ENCODE data around the gene ZNF213. TPM values are rescaled to one million over a fixed set of nuclear protein-coding genes. Genes with fewer than 3 reads are reported as not detected.
"Not testable (repeated sequence)": the region's sequence is repeated elsewhere in the genome, so short reads cannot be mapped to it uniquely, and the experiment has no call there.

The ZNF213 gene
- total RNA-seq, 1 donor from 2014 or later, result 10.2 TPM

DNA sequence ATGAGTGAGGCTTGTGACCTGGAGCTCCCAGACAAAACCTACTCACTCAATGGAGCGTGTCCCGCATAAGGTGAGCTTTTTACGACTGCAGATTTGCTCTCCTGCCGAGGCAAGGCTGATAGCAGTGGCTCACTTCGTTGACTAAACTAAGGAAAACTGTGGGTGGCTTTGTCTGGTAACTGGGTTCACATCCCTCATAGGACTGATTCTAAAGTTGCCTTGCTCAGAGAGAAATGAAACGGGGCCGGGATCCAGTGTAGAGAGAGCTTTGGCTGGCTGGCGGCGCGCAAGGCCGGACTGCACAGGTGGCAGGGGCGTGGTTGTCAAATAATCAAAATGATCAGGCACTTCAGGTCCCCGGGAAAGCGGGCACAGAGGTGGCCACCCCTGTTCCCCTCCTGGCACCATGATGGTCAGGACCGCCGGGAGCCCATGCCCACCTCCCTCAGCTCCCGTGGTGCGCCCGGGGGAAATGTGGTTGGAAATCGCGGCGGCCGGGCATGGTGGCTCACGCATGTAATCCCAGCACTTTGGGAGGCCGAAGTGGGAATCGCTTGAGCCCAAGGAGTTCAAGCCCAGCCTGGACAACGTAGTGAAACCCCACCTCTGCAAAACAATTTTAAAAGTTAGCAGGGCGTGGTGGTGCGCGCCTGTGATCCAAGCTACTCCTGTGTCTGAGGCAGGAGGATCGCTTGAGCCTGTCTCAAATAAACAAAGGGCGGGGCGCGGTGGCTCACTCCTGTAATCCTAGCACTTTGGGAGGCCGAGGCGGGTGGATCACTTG lies 26.6 kb downstream of the ZNF213 start:
- ATAC-seq (no peak), DNase-seq (peak; percentile 30)
- no peak overlapping the region for H3K27ac ChIP-seq
- H3K4me3 ChIP-seq, result no peak overlapping the region
- no peaks in the 10 kb centered on the region for H3K36me3 ChIP-seq
- peaks cover 11% of the 10 kb centered on the region for H3K4me1 ChIP-seq
- H3K27me3 ChIP-seq (ENCODE audit: low read depth), result no peaks in the 10 kb centered on the region
- TF ChIP-seq CTCF (IDR thresholded peaks at IDR 0.05), result no peak
- intact Hi-C loops (cut with DNase I), result no loop called here
- H3K9me3 ChIP-seq, result no peaks in the 10 kb centered on the region

DNA sequence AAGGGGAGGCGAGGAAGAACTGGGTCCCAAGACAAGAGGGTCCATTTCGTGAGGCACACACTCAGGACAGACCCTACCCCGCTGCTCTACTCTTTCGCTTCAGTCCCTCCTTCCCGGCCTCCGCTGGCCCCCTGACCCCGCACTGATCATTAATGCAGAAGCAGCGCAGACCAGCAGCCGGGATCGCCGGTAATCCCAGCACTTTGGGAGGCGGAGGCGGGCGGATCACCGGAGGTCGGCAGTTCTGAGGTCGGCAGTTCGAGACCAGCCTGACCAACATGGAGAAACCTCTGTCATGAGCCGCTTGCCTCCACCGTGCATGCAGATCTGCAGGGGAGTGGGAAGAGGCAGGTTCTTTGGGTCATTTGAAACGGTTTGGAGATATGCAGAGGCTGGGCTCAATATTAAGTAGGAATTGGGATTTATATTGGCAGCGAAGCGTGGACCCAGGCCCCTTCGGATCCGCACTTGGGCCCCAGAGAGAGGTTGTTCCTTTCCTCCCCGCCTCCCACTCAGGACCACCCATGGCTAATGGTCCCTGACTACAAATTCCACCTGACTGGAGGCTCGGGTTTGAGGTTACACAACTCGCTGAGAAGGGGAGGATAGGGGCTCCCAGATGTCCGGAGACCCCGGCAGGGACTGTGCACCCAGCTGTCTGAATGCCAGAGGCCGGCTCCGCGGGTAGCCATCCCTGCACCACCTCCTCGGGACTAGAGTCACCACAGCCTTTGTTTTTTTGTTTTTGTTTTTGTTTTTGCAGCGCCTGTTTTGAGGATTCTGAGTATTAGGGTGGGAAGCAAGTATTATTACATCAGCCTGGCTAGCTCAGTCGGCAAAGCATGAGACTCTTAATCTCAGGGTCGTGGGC lies 29.5 kb downstream of the ZNF213 start:
- peak; percentile 37 for DNase-seq
- H3K27ac ChIP-seq, result no peak overlapping the region
- ATAC-seq, result no peak
- H3K36me3 ChIP-seq, result no peaks in the 10 kb centered on the region
- H3K27me3 ChIP-seq (ENCODE audit: low read depth), result peaks cover 19% of the 10 kb centered on the region
- H3K4me3 ChIP-seq, result no peak overlapping the region
- intact Hi-C loops (cut with DNase I), result no loop called here
- no peaks in the 10 kb centered on the region for H3K9me3 ChIP-seq
- peaks cover 11% of the 10 kb centered on the region for H3K4me1 ChIP-seq
- TF ChIP-seq CTCF (IDR thresholded peaks at IDR 0.05), result no peak

DNA sequence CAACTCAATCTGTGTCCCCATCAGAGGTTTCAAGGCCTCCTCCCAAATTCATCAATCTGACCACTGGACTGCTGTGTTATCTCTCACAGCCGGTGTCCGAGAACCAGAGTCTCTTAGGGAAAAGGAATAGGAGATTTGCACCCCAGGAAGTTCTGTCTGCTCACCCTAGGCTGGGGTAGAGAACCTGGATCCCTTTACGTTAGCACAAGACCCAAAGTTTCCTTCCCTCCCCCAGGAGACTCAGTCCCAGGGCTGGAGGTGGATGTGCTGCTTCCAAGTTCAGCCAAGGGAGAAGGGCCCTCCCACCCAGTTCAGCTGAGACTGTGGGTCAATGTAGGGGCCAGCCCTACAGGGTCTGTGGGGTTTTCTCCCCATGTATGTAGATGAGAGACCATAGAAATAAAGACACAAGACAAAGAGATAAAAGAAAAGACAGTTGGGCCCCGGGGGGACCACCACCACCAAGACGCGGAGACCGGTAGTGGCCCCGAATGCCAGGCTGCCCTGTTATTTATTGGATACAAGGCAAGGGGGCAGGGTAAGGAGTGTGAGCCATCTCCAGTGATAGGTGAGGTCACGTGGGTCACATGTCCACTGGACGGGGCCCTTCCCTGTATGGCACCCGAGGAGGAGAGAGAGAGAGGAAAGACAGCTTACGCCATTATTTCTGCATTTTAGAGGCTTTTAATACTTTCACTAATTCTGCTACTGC lies 30.4 kb downstream of the ZNF213 start:
- Histone ChIP-seq H3K36me3 (no peaks in the 10 kb centered on the region), H3K9me3 (no peaks in the 10 kb centered on the region), H3K4me3 (peak overlapping the region; percentile 28), H3K27ac (no peak overlapping the region), H3K27me3 (ENCODE audit: low read depth) (peaks cover 28% of the 10 kb centered on the region), H3K4me1 (peaks cover 8% of the 10 kb centered on the region)
- no peak for TF ChIP-seq CTCF (IDR thresholded peaks at IDR 0.05)
- DNase-seq (peak; percentile 30), ATAC-seq (peak in 1 of 2 donors; percentile 13)
- intact Hi-C loops (cut with DNase I), result no loop called here

GRCh38 chr16:3166505-3166886 lies 31.7 kb downstream of the ZNF213 start:
- DNase-seq (no peak), ATAC-seq (no peak)
- no peak overlapping the region for H3K4me3 ChIP-seq
- peaks cover 41% of the 10 kb centered on the region for H3K27me3 ChIP-seq (ENCODE audit: low read depth)
- H3K9me3 ChIP-seq, result no peaks in the 10 kb centered on the region
- TF ChIP-seq CTCF (IDR thresholded peaks at IDR 0.05), result no peak
- intact Hi-C loops (cut with DNase I), result no loop called here
- H3K36me3 ChIP-seq, result no peaks in the 10 kb centered on the region
- H3K4me1 ChIP-seq, result peaks cover 18% of the 10 kb centered on the region
- no peak overlapping the region for H3K27ac ChIP-seq

DNA sequence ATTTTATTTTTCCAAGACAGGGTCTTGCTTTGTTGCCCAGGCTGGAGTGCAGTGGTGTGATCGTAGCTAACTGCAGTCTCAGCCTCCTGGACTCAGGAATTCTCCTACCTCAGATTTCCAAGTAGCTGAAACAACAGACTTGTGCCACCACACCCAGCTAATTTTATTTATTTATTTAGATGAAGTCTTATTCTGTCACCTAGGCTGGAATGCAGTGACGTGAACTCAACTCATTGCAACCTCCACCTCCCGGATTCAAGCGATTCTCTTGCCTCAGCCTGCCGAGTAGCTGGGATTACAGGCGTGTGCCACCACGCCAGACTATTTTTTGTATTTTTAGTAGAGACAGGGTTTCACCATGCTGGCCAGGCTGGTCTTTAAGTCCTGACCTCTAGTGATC lies 33.9 kb downstream of the ZNF213 start:
- H3K27ac ChIP-seq; H3K9me3 ChIP-seq; intact Hi-C loops (cut with DNase I); ATAC-seq; H3K36me3 ChIP-seq; H3K4me3 ChIP-seq: not testable (repeated sequence)
- Histone ChIP-seq H3K4me1 (peaks cover 20% of the 10 kb centered on the region), H3K27me3 (ENCODE audit: low read depth) (peaks cover 63% of the 10 kb centered on the region)
- peak; percentile 13 for DNase-seq
